ENCODE results near the gene FCRL5. TPM values are rescaled to one million over a fixed set of nuclear protein-coding genes. Genes with fewer than 3 reads are reported as not detected.
"Not testable (repeated sequence)": the region's sequence is repeated elsewhere in the genome, so short reads cannot be mapped to it uniquely, and the experiment has no call there.

Gene FCRL5
- total RNA-seq, 1 experiment from 2014 or later: not detected

- Mint-ChIP-seq H3K4me3 (ENCODE audit: unreplicated experiment) (no peak overlapping the region), H3K27me3 (ENCODE audit: insufficient read depth, unreplicated experiment) (no peaks in the 10 kb centered on the region), H3K36me3 (ENCODE audit: insufficient read depth, unreplicated experiment) (no peaks in the 10 kb centered on the region), H3K4me1 (ENCODE audit: low read depth, unreplicated experiment) (peaks cover 7% of the 10 kb centered on the region), H3K9me3 (ENCODE audit: unreplicated experiment) (no peaks in the 10 kb centered on the region), H3K27ac (ENCODE audit: unreplicated experiment) (no peak overlapping the region)
- Histone ChIP-seq H3K4me3 (ENCODE audit: low read depth, low read length) (no peak overlapping the region), H3K9me3 (no peaks in the 10 kb centered on the region), H3K36me3 (ENCODE audit: control insufficient read depth, insufficient read depth, low read length) (no peaks in the 10 kb centered on the region), H3K27me3 (replicated peaks; ENCODE audit: control insufficient read depth, insufficient read depth, low read length) (no peaks in the 10 kb centered on the region), H3K4me1 (no peaks in the 10 kb centered on the region)
- DNase-seq: no peak
- intact Hi-C loops (cut with micrococcal nuclease; ENCODE audit: unreplicated experiment): no loop called here
- POLR2A ChIA-PET: no interaction called here
- CTCF ChIA-PET: no interaction called here
- BruUV-seq (replicated peaks): no TSS peak
- TF ChIP-seq CTCF (IDR thresholded peaks at IDR 0.05; ENCODE audit: insufficient read depth in 1 of 2, low read depth in 1 of 2, low read length in 1 of 2, severe bottlenecking in 1 of 2, unreplicated experiment in 1 of 2): no peak
These were observed 64.2 kb downstream of the FCRL5 start for GRCh38 chr1:157488156-157488555.

- Mint-ChIP-seq H3K4me3 (ENCODE audit: unreplicated experiment) (no peak overlapping the region), H3K27ac (ENCODE audit: unreplicated experiment) (no peak overlapping the region), H3K36me3 (ENCODE audit: insufficient read depth, unreplicated experiment) (no peaks in the 10 kb centered on the region), H3K4me1 (ENCODE audit: low read depth, unreplicated experiment) (peaks cover 7% of the 10 kb centered on the region), H3K9me3 (ENCODE audit: unreplicated experiment) (no peaks in the 10 kb centered on the region), H3K27me3 (ENCODE audit: insufficient read depth, unreplicated experiment) (no peaks in the 10 kb centered on the region)
- TF ChIP-seq CTCF (IDR thresholded peaks at IDR 0.05; ENCODE audit: insufficient read depth in 1 of 2, low read depth in 1 of 2, low read length in 1 of 2, severe bottlenecking in 1 of 2, unreplicated experiment in 1 of 2): no peak
- BruUV-seq (replicated peaks): no TSS peak
- ChIA-PET CTCF (no interaction called here), POLR2A (no interaction called here)
- H3K9me3 ChIP-seq: no peaks in the 10 kb centered on the region
- H3K27me3 ChIP-seq (replicated peaks; ENCODE audit: control insufficient read depth, insufficient read depth, low read length): no peaks in the 10 kb centered on the region
- no peak overlapping the region for H3K4me3 ChIP-seq (ENCODE audit: low read depth, low read length)
- no peak for DNase-seq
- no peaks in the 10 kb centered on the region for H3K4me1 ChIP-seq
- no peaks in the 10 kb centered on the region for H3K36me3 ChIP-seq (ENCODE audit: control insufficient read depth, insufficient read depth, low read length)
- intact Hi-C loops (cut with micrococcal nuclease; ENCODE audit: unreplicated experiment): no loop called here
These were observed 64.8 kb downstream of the FCRL5 start for GRCh38 chr1:157487504-157487903.

GRCh38 chr1:157487096-157487495 lies 65.2 kb downstream of the FCRL5 start:
- Histone ChIP-seq H3K9me3 (no peaks in the 10 kb centered on the region), H3K4me1 (no peaks in the 10 kb centered on the region), H3K36me3 (ENCODE audit: control insufficient read depth, insufficient read depth, low read length) (no peaks in the 10 kb centered on the region), H3K4me3 (ENCODE audit: low read depth, low read length) (no peak overlapping the region), H3K27me3 (replicated peaks; ENCODE audit: control insufficient read depth, insufficient read depth, low read length) (no peaks in the 10 kb centered on the region)
- no peak for DNase-seq
- TF ChIP-seq CTCF (IDR thresholded peaks at IDR 0.05; ENCODE audit: insufficient read depth in 1 of 2, low read depth in 1 of 2, low read length in 1 of 2, severe bottlenecking in 1 of 2, unreplicated experiment in 1 of 2): no peak
- POLR2A ChIA-PET: no interaction called here
- BruUV-seq (replicated peaks): no TSS peak
- no peaks in the 10 kb centered on the region for H3K36me3 Mint-ChIP-seq (ENCODE audit: insufficient read depth, unreplicated experiment)
- intact Hi-C loops (cut with micrococcal nuclease; ENCODE audit: unreplicated experiment): no loop called here
- H3K4me3 Mint-ChIP-seq (ENCODE audit: unreplicated experiment): no peak overlapping the region
- CTCF ChIA-PET: no interaction called here
- no peaks in the 10 kb centered on the region for H3K9me3 Mint-ChIP-seq (ENCODE audit: unreplicated experiment)
- H3K27ac Mint-ChIP-seq (ENCODE audit: unreplicated experiment): no peak overlapping the region
- H3K27me3 Mint-ChIP-seq (ENCODE audit: insufficient read depth, unreplicated experiment): no peaks in the 10 kb centered on the region
- H3K4me1 Mint-ChIP-seq (ENCODE audit: low read depth, unreplicated experiment): peaks cover 7% of the 10 kb centered on the region

- H3K27me3 Mint-ChIP-seq (ENCODE audit: insufficient read depth, unreplicated experiment); H3K27ac Mint-ChIP-seq (ENCODE audit: unreplicated experiment); CTCF ChIA-PET; H3K9me3 Mint-ChIP-seq (ENCODE audit: unreplicated experiment); H3K4me1 ChIP-seq; DNase-seq; H3K36me3 Mint-ChIP-seq (ENCODE audit: insufficient read depth, unreplicated experiment); POLR2A ChIA-PET; H3K4me3 Mint-ChIP-seq (ENCODE audit: unreplicated experiment); H3K27me3 ChIP-seq (replicated peaks; ENCODE audit: control insufficient read depth, insufficient read depth, low read length); intact Hi-C loops (cut with micrococcal nuclease; ENCODE audit: unreplicated experiment); H3K36me3 ChIP-seq (ENCODE audit: control insufficient read depth, insufficient read depth, low read length); H3K4me3 ChIP-seq (ENCODE audit: low read depth, low read length); H3K4me1 Mint-ChIP-seq (ENCODE audit: low read depth, unreplicated experiment); H3K9me3 ChIP-seq; BruUV-seq (replicated peaks): not testable (repeated sequence)
These were observed 65.9 kb downstream of the FCRL5 start for GRCh38 chr1:157486400-157486799.

All from Caco-2 (cell line).